SHP77 (cell line): ENCODE measurements around the gene MRPS31.
"Not testable (repeated sequence)": the region's sequence is repeated elsewhere in the genome, so short reads cannot be mapped to it uniquely, and the experiment has no call there.

Source experiments
- DNase-seq, 2 experiments: peaks; one replicate each; lab custom pipeline; 2025; lab: John Stamatoyannopoulos, UW

The MRPS31 gene

GRCh38 chr13:40789275-40790153, 18.5 kb upstream of the MRPS31 start, which contains the start of gene SLC25A15:
Gene SLC25A15 (plus strand): TSS chr13:40789611. CDS start chr13:40793227, 3,616 bp downstream.
- DNase-seq: peak; percentile 64 to 74

GRCh38 chr13:40788540-40789274, 17.7 kb upstream of the MRPS31 start:
- not testable (repeated sequence) for DNase-seq

GRCh38 chr13:40787062-40787461, 16.1 kb upstream of the MRPS31 start:
- no peak for DNase-seq

GRCh38 chr13:40786568-40786996, 15.6 kb upstream of the MRPS31 start:
- no peak for DNase-seq

GRCh38 chr13:40784540-40784939, 13.6 kb upstream of the MRPS31 start:
- no peak for DNase-seq

GRCh38 chr13:40782971-40783370, 12.0 kb upstream of the MRPS31 start:
- not testable (repeated sequence) for DNase-seq

- DNase-seq: no peak
Measured at GRCh38 chr13:40781717-40782116, 10.7 kb upstream of the MRPS31 start.

- DNase-seq: peak in 1 of 2 experiments; percentile 1
Measured at GRCh38 chr13:40780822-40781401, 9.9 kb upstream of the MRPS31 start.

GRCh38 chr13:40779796-40780285, 8.9 kb upstream of the MRPS31 start:
- DNase-seq: no peak

GRCh38 chr13:40779049-40779448, 8.1 kb upstream of the MRPS31 start:
- DNase-seq: no peak

GRCh38 chr13:40777809-40778175, 6.8 kb upstream of the MRPS31 start:
- no peak for DNase-seq

- DNase-seq: peak; percentile 58 to 68
Measured at GRCh38 chr13:40777166-40777808, 6.3 kb upstream of the MRPS31 start.

GRCh38 chr13:40776681-40777165, 5.7 kb upstream of the MRPS31 start:
- peak in 1 of 2 experiments; percentile 3 for DNase-seq

- DNase-seq: no peak
Measured at GRCh38 chr13:40776232-40776631, 5.2 kb upstream of the MRPS31 start.

- DNase-seq: no peak
Measured at GRCh38 chr13:40774672-40775071, 3.7 kb upstream of the MRPS31 start.

GRCh38 chr13:40772765-40773473, 1.9 kb upstream of the MRPS31 start:
- no peak for DNase-seq

GRCh38 chr13:40770609-40770933, 419 bp downstream of the MRPS31 start:
- no peak for DNase-seq

GRCh38 chr13:40769970-40770369, 1.0 kb downstream of the MRPS31 start:
- DNase-seq: no peak

- no peak for DNase-seq
Measured at GRCh38 chr13:40765602-40766001, 5.4 kb downstream of the MRPS31 start.

- DNase-seq: no peak
Measured at GRCh38 chr13:40764587-40765403, 6.2 kb downstream of the MRPS31 start.
